ENCODE measurements around the gene KCTD7.
"Not testable (repeated sequence)": the region's sequence is repeated elsewhere in the genome, so short reads cannot be mapped to it uniquely, and the experiment has no call there.

DNA sequence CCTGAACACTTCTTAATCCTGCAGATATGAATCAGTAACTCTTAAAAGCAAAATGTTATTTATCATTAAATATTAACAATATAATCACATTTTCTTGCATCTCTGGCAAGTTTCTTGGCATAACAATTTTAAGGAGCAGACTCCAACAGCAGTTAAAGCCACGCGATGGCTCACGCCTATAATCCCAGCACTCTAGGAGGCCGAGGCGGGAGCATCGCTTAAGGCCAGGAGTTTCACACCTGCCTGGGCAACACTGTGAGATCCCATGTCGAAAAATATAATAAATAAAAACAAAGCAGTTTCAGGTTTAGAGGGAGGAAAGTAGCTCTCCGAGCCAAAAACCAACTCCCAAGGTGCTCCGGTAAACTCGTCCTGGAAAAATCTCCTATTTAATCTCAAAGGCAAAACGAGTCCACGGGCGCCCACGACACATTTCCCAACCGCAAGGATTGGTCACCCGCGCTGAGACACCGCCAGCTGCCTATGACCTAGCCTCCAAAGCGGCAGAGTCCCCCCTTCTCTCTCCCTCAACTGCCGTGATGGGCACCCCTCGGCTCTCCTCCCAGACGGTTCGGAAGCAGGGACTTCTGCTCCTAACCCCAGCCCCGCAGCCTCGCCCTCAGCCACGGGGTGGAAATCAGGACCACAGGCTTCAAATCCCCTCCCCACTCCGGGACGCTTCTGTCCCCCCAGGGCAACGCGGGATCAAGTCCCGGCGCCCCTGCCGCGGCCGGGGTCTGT is 37.5 kb upstream of the KCTD7 start:
- TF ChIP-seq, protein P1, sequence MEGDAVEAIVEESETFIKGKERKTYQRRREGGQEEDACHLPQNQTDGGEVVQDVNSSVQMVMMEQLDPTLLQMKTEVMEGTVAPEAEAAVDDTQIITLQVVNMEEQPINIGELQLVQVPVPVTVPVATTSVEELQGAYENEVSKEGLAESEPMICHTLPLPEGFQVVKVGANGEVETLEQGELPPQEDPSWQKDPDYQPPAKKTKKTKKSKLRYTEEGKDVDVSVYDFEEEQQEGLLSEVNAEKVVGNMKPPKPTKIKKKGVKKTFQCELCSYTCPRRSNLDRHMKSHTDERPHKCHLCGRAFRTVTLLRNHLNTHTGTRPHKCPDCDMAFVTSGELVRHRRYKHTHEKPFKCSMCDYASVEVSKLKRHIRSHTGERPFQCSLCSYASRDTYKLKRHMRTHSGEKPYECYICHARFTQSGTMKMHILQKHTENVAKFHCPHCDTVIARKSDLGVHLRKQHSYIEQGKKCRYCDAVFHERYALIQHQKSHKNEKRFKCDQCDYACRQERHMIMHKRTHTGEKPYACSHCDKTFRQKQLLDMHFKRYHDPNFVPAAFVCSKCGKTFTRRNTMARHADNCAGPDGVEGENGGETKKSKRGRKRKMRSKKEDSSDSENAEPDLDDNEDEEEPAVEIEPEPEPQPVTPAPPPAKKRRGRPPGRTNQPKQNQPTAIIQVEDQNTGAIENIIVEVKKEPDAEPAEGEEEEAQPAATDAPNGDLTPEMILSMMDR (IDR thresholded peaks at IDR 0.05): not testable (repeated sequence)
- TF ChIP-seq POLR2A (IDR thresholded peaks at IDR 0.05): not testable (repeated sequence)

Measured in breast epithelium (tissue), 3 donors.